Gastrocnemius medialis (tissue), 4 donors: Measurements from ENCODE around the gene WWOX. TPM values are rescaled to one million over a fixed set of nuclear protein-coding genes. Genes with fewer than 3 reads are reported as not detected.

Experiments
- ATAC-seq, 2 donors: fragments of 150-250 bp; one replicate each; pipeline ENCODE4 v1.9.1; 2016
- DNase-seq, 2 donors: peaks; one replicate each; pipeline ENCODE4 v3.0.0-alpha.2; 2019
- H3K27ac ChIP-seq, 4 donors: fragments of 200-600 bp; sonication (generic); 1 replicate in 1 of 4; 2 replicates in 3 of 4; pipeline ENCODE4 v1.5.1; 2016 to 2018; ENCODE audit warnings: mild to moderate bottlenecking in 2 of 4, moderate library complexity in 1 of 4
- H3K27me3 ChIP-seq, 3 donors: fragments of 200-600 bp; sonication (generic) in 2 of 3; 1 replicate in 1 of 3; 2 replicates in 2 of 3; pipeline versions ENCODE4 v1.5.1 to v1.6.0; 2016 to 2019; ENCODE audit warnings: mild to moderate bottlenecking in 1 of 3, moderate library complexity in 1 of 3
- H3K36me3 ChIP-seq, 2 donors: fragments of 200-600 bp; sonication (generic) in 1 of 2; one replicate each; pipeline ENCODE4 v1.5.1; 2017 to 2018
- H3K4me1 ChIP-seq, 2 donors: fragments of 200-600 bp; sonication (generic) in 1 of 2; one replicate each; pipeline ENCODE4 v1.5.1; 2016 to 2017; ENCODE audit warnings: mild to moderate bottlenecking in 2 of 2
- H3K4me3 ChIP-seq, 4 donors: fragments of 200-600 bp; sonication (generic) in 3 of 4; 1 replicate in 1 of 4; 2 replicates in 3 of 4; pipeline ENCODE4 v1.5.1; 2016 to 2019; ENCODE audit warnings: mild to moderate bottlenecking in 2 of 4
- H3K9me3 ChIP-seq, 3 donors: fragments of 200-600 bp; sonication (generic) in 2 of 3; 1 replicate in 1 of 3; 2 replicates in 2 of 3; pipeline ENCODE4 v1.5.1; 2016 to 2019
- CTCF ChIP-seq, 5 experiments: fragments of 450-650 bp in 3 of 5; fragments of 200-600 bp in 2 of 5; sonication (generic) in 2 of 5; IDR thresholded peaks in 4 of 5; conservative IDR thresholded peaks in 1 of 5; 1 replicate in 4 of 5; 2 replicates in 1 of 5; pipeline ENCODE4 v1.5.1; 2016 to 2019; ENCODE audit warnings: antibody characterized with exemption in 5 of 5, mild to moderate bottlenecking in 3 of 5, moderate library complexity in 3 of 5
- POLR2A ChIP-seq, 2 donors: fragments of 450-650 bp; IDR thresholded peaks; one replicate each; pipeline ENCODE4 v1.6.1; 2017; ENCODE audit warnings: antibody characterized with exemption in 2 of 2, mild to moderate bottlenecking in 2 of 2, moderate library complexity in 2 of 2
- in situ Hi-C, 4 donors: fragments of 200-750 bp; cut with MboI; loops; one replicate each; pipeline versions ENCODE4 v1.15.0 to v1.8.0; 2017; ENCODE audit warnings: low sequenced_read_pairs in 4 of 4
- intact Hi-C: fragments of 100-400 bp; cut with DNase I; formaldehyde crosslinking; loops from one replicate; pipeline ENCODE4 v1.15.1; 2023; ENCODE audit warnings: low total_unique reads
- total RNA-seq, 4 donors: library from RNA; depleted of rRNA; stranded (reverse); fragments of >200 nt; gene quantifications; one replicate each; pipeline versions ENCODE4 v1.1.0 to v1.2.3, GENCODE V29; 2016

WWOX gene
- total RNA-seq, 4 donors from 2014 or later, result 3.3 to 13.0 (median 6.0) TPM

- Histone ChIP-seq H3K27ac (no peak overlapping the region), H3K36me3 (no peaks in the 10 kb centered on the region), H3K4me1 (peaks cover 0 to 8% of the 10 kb centered on the region in 2 donors), H3K27me3 (no peaks in the 10 kb centered on the region), H3K4me3 (no peak overlapping the region), H3K9me3 (no peaks in the 10 kb centered on the region)
- in situ Hi-C loops (no loop called here), intact Hi-C loops (no loop called here)
- DNase-seq (no peak), ATAC-seq (no peak)
- TF ChIP-seq CTCF (IDR thresholded peaks at IDR 0.05 in 4 of 5, conservative IDR thresholded peaks at IDR 0.05 in 1 of 5) (no peak), POLR2A (IDR thresholded peaks at IDR 0.05) (no peak)
These were observed 905.6 kb downstream of the WWOX start for GRCh38 chr16:79005096-79005495.

GRCh38 chr16:79006206-79006605 lies 906.8 kb downstream of the WWOX start:
- Histone ChIP-seq H3K27me3 (no peaks in the 10 kb centered on the region), H3K27ac (no peak overlapping the region), H3K9me3 (no peaks in the 10 kb centered on the region), H3K4me1 (peaks cover 0 to 8% of the 10 kb centered on the region in 2 donors), H3K4me3 (no peak overlapping the region), H3K36me3 (no peaks in the 10 kb centered on the region)
- intact Hi-C loops (no loop called here), in situ Hi-C loops (no loop called here)
- ATAC-seq (no peak), DNase-seq (no peak)
- TF ChIP-seq POLR2A (IDR thresholded peaks at IDR 0.05) (no peak), CTCF (IDR thresholded peaks at IDR 0.05 in 4 of 5, conservative IDR thresholded peaks at IDR 0.05 in 1 of 5) (no peak)

- ATAC-seq (no peak), DNase-seq (no peak)
- H3K36me3 ChIP-seq, result no peaks in the 10 kb centered on the region
- no peaks in the 10 kb centered on the region for H3K9me3 ChIP-seq
- in situ Hi-C loops (no loop called here), intact Hi-C loops (no loop called here)
- H3K4me1 ChIP-seq, result peaks cover 0 to 8% of the 10 kb centered on the region in 2 donors
- no peak for TF ChIP-seq CTCF (IDR thresholded peaks at IDR 0.05 in 4 of 5, conservative IDR thresholded peaks at IDR 0.05 in 1 of 5)
- TF ChIP-seq POLR2A (IDR thresholded peaks at IDR 0.05), result no peak
- H3K4me3 ChIP-seq, result no peak overlapping the region
- no peaks in the 10 kb centered on the region for H3K27me3 ChIP-seq
- H3K27ac ChIP-seq, result no peak overlapping the region
These were observed 907.3 kb downstream of the WWOX start for GRCh38 chr16:79006765-79007164.

- H3K36me3 ChIP-seq, result no peaks in the 10 kb centered on the region
- H3K27me3 ChIP-seq, result no peaks in the 10 kb centered on the region
- ATAC-seq (no peak), DNase-seq (no peak)
- H3K27ac ChIP-seq, result no peak overlapping the region
- TF ChIP-seq POLR2A (IDR thresholded peaks at IDR 0.05) (no peak), CTCF (IDR thresholded peaks at IDR 0.05 in 4 of 5, conservative IDR thresholded peaks at IDR 0.05 in 1 of 5) (no peak)
- H3K4me3 ChIP-seq, result no peak overlapping the region
- peaks cover 0 to 8% of the 10 kb centered on the region in 2 donors for H3K4me1 ChIP-seq
- intact Hi-C loops, result no loop called here
- in situ Hi-C loops, result no loop called here
- no peaks in the 10 kb centered on the region for H3K9me3 ChIP-seq
These were observed 908.2 kb downstream of the WWOX start for GRCh38 chr16:79007614-79008013.
